HG03196 (cell line): Measurements from ENCODE around the gene AZGP1.
A peak's percentile ranks its signal among the peaks of the same experiment; 100 is the strongest.
"Not testable (repeated sequence)": the region's sequence is repeated elsewhere in the genome, so short reads cannot be mapped to it uniquely, and the experiment has no call there.

Experiments
- ATAC-seq: cut with Tn5 transposase; IDR thresholded peaks from one replicate; pipeline ENCODE4 v1.9.1; 2021; ENCODE audit not compliant: unreplicated experiment

The AZGP1 gene

GRCh38 chr7:99997545-99998137 lies 21.8 kb upstream of the AZGP1 start:
- no peak for ATAC-seq

DNA sequence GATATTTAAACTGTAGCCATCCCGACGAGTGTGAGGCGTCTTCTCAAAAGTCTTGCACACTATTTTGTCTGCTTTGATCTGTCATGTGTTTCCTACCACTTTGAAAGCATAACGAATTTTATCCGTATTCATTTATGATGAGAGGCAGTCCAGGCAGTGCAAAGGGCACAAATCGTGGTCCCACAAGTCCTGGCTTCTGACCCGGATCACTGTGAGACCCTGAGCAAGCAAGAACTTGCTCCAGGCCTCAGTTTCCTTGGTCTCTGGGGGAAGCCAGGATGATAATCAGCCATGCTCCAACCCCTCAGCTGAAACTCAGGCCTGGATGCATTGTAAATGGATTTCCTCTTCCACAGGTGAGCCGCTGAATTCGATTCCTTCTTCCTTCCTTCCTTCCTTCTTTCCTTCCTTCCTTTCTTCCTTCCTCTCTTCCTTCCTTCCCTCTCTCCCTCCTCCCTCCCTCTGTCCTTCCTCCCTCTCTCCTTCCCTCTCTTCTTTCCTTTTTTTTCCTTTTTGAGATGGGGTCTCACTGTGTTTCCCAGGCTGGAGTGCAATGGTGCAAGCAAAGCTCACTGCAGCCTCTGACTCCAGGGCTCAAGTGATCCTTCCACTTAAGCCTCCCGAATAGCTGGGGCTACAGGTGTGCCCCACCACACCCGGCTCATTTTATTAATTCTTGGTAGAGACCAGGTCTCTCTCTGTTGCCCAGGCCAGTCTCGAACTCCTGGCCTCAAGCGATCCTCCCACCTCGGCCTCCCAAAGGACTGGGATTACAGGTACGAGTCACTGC lies 21.1 kb upstream of the AZGP1 start:
- no peak for ATAC-seq

DNA sequence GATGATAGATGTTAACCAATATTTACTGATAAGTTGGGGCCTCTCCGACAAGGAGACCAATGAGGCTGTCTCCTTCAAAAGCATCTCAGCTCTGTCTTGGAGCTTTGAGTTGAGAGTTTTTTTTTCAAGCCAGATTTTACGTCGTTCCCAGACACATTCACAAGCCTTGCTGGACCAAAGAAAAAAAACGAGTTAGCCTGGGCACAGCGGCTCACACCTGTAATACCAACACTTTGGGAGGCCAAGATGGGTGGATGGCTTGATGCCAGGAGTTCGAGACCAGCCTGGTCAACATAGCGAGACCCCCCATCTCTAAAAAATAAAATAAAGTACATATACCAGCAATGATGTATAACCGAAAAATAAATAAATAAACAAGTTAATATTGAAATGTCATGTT lies 19.0 kb upstream of the AZGP1 start:
- no peak for ATAC-seq

GRCh38 chr7:99992330-99993038 lies 16.7 kb upstream of the AZGP1 start:
- ATAC-seq, result no peak

GRCh38 chr7:99991543-99991942 lies 15.7 kb upstream of the AZGP1 start:
- not testable (repeated sequence) for ATAC-seq

DNA sequence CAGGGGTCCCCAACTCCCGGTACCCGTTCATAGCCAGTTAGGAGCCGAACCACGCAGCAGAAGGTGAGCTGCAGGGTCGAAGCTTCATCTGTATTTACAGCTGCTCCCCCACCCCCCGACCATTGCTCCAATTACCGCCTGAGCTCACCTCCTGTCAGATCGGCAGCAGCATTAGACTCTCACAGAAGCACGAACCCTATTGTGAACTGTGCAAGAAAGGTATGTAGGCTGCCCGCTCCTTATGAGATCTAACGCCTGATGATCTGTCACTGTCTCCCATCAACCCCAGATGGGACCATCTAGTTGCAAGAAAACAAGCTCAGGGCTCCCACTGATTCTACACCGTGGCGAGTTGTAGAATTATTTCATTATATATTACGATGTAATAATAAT lies 14.6 kb upstream of the AZGP1 start:
- no peak for ATAC-seq

DNA sequence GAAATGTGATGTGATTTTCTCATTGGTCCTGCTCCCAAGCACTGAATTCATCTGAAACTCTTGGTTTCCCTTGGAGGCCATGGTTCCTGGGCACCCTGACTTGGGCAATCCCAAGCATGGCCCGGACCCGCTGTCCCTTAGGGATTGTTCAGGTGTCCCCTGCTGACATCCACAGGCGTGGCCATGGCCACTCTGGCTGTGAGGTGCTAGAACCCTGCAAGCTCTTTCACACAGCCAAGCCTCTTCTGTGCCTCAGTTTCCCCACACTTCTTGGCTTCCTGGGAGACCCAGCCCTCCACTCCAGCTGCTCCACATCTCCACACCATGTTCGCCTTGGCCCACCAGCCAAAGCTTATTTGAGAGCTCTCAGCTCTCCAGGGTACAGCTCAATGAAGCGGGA lies 12.0 kb upstream of the AZGP1 start:
- no peak for ATAC-seq

DNA sequence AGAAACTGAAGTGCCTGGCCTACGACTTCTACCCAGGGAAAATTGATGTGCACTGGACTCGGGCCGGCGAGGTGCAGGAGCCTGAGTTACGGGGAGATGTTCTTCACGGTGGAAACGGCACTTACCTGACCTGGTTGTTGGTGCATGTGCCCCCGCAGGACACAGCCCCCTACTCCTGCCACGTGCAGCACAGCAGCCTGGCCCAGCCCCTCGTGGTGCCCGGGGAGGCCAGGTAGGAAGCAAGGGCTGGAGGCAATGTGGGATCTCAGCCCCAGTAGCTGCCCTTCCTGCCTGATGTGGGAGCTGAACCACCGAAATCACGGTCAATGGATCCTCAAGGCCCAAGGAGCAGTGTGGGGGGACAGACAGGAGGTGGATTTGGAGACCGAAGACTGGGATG lies 11.5 kb upstream of the AZGP1 start:
- ATAC-seq, result not testable (repeated sequence)

GRCh38 chr7:99984593-99984992 lies 8.8 kb upstream of the AZGP1 start:
- ATAC-seq, result no peak

DNA sequence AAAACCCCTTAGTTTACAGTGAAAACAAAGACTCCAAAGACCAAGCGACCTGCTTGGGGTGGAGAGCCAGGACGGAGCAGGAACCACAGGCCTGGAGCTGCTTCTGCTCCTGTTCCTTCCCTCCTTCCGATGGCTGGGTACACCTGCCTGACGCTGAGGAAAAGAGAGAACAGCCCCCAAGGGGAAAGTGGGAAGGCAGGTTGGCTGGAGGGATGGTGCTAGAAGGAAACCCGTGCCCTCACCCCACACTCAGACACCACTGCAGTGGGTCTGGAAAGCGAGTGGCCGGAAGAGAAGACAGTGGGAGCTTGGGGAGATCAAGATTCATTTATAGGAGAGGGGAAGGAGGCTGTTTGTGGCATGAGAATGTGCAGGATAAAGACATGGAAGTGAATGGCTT lies 5.2 kb upstream of the AZGP1 start:
- ATAC-seq, result not testable (repeated sequence)

DNA sequence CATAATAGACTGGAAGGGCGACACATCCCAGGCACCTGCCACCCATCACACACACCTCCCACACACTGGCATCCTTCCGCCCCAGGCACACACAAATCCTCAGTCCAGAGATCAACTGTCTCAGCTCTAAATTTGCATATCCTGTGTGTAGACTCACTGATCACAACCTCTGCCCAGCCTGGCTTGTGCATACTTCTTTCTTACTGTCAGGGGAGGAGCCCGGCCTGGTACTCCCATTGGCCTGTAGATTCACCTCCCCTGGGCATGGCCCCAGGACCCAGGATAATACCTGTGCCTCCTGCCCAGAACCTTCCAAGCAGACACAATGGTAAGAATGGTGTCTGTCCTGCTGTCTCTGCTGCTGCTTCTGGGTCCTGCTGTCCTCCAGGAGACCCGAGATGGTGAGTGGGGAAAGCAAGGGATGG lies 4.6 kb upstream of the AZGP1 start:
- peak; percentile 52 for ATAC-seq

DNA sequence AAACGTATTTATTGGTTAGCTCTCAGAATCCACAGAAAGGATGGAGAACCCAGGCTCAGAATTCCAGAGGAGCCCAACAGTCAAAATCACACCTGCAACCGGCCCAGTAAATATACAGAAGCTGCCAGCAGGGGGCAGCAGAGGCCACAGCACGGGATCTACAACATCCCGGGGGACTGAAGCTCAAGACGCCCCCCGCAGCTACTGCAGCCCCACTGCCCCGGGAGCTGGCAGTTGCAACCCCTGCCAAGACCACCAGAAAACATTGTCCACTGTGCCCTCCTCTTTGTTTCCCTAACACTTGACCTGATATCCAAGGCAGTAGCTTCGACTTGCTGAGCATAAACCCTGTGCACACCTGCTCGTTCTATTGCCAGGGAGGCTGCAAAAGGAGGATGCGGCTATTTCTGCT lies 4.0 kb upstream of the AZGP1 start:
- peak; percentile 31 for ATAC-seq

- no peak for ATAC-seq
These were observed 795 bp upstream of the AZGP1 start for GRCh38 chr7:99976626-99977025.

DNA sequence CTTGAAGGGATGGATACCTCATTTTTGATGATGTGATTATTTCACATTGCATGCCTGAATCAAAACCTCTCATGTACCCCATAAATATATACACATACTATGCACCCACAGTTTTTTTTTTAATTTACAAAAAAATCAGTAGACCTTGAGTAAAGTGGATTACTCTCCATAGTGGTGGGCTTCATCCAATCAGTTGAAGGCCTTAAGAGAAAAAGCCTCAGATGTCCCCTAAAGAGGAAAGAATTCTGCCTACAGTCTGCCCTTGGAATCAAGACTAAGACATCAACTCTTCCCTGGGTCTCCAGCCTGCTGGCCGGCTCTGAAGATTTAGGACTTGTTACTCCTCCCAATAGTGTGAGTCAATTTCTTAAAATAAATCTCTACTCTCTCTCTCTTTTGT lies 1.1 kb downstream of the AZGP1 start:
- no peak for ATAC-seq

GRCh38 chr7:99973817-99974216 lies 2.0 kb downstream of the AZGP1 start:
- ATAC-seq, result not testable (repeated sequence)

- no peak for ATAC-seq
These were observed 4.6 kb downstream of the AZGP1 start for GRCh38 chr7:99971242-99971641.

DNA sequence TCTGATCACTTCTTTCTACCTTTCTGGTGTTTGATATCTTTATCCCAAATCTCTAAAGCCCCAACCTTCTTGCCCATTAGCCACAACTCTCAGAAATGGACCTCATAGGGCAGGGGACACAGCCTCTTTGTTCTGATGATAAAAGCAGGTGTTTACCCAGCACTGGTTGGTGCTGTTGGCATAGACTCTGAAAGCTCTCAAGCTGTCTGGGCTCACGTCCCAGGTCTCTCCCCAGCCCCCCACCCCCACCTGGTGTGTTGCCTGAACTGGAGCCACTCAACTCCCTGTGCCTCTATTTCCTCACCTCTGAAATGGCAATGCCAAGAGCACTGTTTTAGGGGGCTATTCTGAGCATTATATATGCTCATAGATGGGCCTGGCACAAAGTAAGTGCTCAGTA lies 6.0 kb downstream of the AZGP1 start:
- ATAC-seq, result not testable (repeated sequence)

- no peak for ATAC-seq
These were observed 6.5 kb downstream of the AZGP1 start for GRCh38 chr7:99969298-99969697.

DNA sequence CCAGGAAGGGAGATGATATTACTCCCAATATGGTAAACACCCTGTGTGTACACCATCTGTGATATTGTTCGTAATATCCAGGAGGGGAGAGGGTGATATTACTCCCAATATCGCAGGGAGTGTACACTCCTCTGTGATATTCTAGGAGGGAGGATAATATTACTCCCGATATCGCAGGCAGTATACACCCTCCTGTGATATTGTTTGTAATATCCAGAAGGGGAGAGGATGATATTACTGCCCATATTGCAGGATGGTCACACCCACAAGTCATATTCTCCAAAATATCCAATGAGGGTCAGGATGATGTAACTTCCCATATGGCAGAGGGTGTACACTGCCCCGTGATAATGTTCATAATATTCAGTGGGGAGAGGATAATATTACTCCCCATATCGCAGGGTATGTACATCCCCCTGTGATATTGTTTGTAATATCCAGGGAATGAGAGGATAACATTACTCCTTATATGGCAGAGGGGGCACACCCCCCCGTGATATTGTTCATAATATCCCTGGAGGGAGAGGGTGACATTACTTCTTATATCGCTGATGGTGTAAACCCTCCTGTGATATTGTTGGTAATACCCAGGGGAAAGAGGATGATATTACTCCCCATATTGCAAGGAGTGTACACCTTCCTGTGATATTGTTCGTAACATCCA lies 17.1 kb downstream of the AZGP1 start:
- ATAC-seq, result no peak

- no peak for ATAC-seq
These were observed 20.6 kb downstream of the AZGP1 start for GRCh38 chr7:99955247-99955646.

- ATAC-seq, result not testable (repeated sequence)
These were observed 21.2 kb downstream of the AZGP1 start for GRCh38 chr7:99954643-99955042.

DNA sequence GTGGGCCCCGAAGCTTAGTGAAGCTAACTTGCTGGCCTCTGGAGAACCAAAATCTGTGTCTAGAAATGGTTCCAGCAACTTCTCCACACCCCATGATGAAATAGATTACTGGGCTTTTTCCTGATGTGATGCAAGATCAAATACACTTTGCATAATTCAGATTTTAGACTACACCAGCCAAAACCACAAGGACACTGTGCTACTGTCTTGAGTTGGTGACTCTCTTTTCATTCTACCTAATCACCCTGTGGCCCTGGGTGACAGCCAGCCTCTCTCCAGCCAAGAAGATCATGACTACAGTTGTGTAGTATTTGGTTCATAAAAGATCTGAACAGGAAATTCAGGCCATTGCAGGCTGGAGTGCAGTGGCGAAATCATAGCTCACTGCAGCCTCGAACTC lies 22.2 kb downstream of the AZGP1 start:
- no peak for ATAC-seq
